ENCODE results near the gene IRF2BP2.

Gene IRF2BP2

GRCh38 chr1:234582681-234583301, 27.2 kb downstream of the IRF2BP2 start:
- DNase-seq = no peak

- DNase-seq = no peak
These were observed 27.8 kb downstream of the IRF2BP2 start for GRCh38 chr1:234582186-234582585.

- DNase-seq = no peak
These were observed 28.8 kb downstream of the IRF2BP2 start for GRCh38 chr1:234581063-234581714.

- DNase-seq = no peak
These were observed 30.0 kb downstream of the IRF2BP2 start for GRCh38 chr1:234579967-234580366.

- DNase-seq = no peak
These were observed 31.2 kb downstream of the IRF2BP2 start for GRCh38 chr1:234578735-234579134.

GRCh38 chr1:234578087-234578486, 31.9 kb downstream of the IRF2BP2 start:
- DNase-seq = no peak

GRCh38 chr1:234573711-234574299, 36.2 kb downstream of the IRF2BP2 start:
- no peak for DNase-seq

GRCh38 chr1:234572966-234573365, 37.0 kb downstream of the IRF2BP2 start:
- DNase-seq = no peak

- DNase-seq = no peak
These were observed 38.3 kb downstream of the IRF2BP2 start for GRCh38 chr1:234571702-234572101.

- DNase-seq = no peak
These were observed 39.5 kb downstream of the IRF2BP2 start for GRCh38 chr1:234570329-234571120.

GRCh38 chr1:234568345-234568744, 41.6 kb downstream of the IRF2BP2 start:
- no peak for DNase-seq

GRCh38 chr1:234565132-234565531, 44.8 kb downstream of the IRF2BP2 start:
- DNase-seq = no peak

- DNase-seq = no peak
These were observed 45.6 kb downstream of the IRF2BP2 start for GRCh38 chr1:234564035-234565029.

- no peak for DNase-seq
These were observed 47.6 kb downstream of the IRF2BP2 start for GRCh38 chr1:234562334-234562733.

GRCh38 chr1:234561319-234561718, 48.7 kb downstream of the IRF2BP2 start:
- DNase-seq = no peak

GRCh38 chr1:234559902-234560676, 49.9 kb downstream of the IRF2BP2 start:
- DNase-seq = no peak

GRCh38 chr1:234559152-234559901, 50.7 kb downstream of the IRF2BP2 start:
- no peak for DNase-seq

- no peak for DNase-seq
These were observed 51.6 kb downstream of the IRF2BP2 start for GRCh38 chr1:234558330-234558836.

GRCh38 chr1:234556245-234556943, 53.6 kb downstream of the IRF2BP2 start:
- DNase-seq = no peak

Measured in activated CD4-positive, CD25-positive, alpha-beta regulatory T cell treated with anti-CD3 and anti-CD28 coated beads, Interleukin-2, amount 50 U/mL, for 72 hours (primary cell).